HG03460 (cell line): ENCODE measurements around the gene EIF5A.

Source experiments
- ATAC-seq: cut with Tn5 transposase; IDR thresholded peaks from one replicate; pipeline ENCODE4 v1.9.1; 2021; ENCODE audit not compliant: unreplicated experiment

EIF5A gene

DNA sequence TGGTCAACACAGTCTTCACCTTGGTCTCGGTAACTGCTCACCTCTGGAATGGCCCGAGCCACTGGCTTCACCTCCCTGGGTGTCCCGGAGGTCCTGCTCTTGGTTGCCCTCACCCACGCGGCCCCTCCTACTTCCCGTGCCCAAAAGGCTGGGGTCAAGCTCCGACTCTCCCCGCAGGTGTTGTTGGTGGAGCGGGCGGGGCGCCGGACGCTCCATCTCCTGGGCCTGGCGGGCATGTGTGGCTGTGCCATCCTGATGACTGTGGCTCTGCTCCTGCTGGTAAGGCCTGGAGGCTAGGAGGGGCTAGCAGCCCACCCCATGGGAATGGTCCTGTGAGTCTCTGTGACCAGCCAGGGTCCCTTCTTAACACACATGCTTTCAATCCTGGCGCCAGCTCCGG, 22.5 kb upstream of the EIF5A start:
- no peak for ATAC-seq

DNA sequence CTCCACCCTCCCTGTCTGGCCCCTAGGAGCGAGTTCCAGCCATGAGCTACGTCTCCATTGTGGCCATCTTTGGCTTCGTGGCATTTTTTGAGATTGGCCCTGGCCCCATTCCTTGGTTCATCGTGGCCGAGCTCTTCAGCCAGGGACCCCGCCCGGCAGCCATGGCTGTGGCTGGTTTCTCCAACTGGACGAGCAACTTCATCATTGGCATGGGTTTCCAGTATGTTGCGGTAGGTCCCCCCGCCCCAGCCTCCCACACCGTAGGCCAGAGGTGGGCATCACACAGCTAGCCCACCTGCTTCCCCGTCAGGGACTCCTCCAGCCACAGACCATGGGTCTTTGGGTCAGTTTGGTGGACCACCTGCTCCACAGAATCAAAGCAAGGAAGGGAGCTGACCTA, 21.7 kb upstream of the EIF5A start:
- no peak for ATAC-seq

DNA sequence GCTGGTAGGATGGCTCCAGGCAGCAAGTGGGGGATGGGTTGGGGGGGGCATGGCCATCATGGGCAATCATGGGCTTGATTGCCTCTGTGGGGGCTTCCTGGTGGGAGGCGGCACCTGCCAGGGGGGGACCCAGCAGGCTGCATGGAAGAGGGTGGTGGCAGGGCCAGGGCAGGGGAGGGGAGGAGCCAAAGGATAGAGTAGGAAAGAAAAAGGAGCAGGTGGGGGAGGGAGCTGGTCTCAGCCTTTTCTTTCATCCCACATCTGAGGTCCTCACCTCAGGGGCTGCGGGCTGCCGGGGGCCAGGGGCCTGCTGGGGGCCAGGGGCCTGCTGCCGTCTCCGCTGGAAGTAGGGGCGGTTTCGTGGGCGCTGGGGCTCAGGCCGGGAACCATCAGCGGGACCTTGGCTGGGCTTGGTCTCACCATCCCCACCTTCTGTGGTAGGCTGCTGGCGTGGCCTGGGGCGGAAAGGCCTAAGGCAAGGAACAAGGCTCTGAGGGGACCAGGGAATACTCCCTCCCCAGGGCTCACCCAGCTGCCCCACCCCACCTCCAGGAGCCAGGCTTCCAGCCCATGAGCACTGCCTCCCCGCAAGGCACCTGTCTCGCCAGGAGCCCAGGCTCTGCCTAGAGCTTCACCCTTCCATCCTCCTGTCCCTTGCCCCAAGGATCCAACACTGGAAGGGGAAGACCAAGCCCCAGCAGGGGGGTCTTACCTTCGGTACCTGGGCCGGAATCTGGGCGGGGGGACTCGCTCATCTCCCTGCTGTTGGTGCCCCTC, 18.0 kb upstream of the EIF5A start:
- ATAC-seq, result no peak

DNA sequence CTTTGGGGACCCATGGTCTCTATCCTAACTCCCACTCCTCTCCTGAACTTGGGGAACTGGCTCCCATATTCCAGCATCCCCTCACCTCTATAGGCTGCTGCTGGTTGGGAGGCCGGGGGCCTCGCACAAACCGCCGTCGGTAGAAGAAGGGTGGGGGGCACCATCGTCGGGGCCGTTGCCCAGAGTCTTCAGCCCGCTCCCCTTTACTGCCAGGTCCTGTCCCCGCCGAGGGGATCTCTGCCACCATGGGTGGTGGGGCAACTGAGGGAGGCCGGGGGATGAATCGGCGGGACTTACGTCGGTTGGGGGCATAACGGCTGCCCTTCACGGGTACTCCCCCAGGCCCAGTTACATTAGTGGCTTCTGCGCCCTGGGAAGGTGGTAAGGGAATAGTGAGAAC, 17.3 kb upstream of the EIF5A start:
- ATAC-seq, result no peak

GRCh38 chr17:7290685-7291084, 16.7 kb upstream of the EIF5A start:
- no peak for ATAC-seq

- no peak for ATAC-seq
These were observed 15.2 kb upstream of the EIF5A start for GRCh38 chr17:7292194-7292593.

GRCh38 chr17:7292729-7293128, 14.7 kb upstream of the EIF5A start:
- ATAC-seq, result no peak

- ATAC-seq, result no peak
These were observed 14.3 kb upstream of the EIF5A start for GRCh38 chr17:7293159-7293558.

GRCh38 chr17:7293816-7294613, 13.4 kb upstream of the EIF5A start:
- ATAC-seq, result no peak

GRCh38 chr17:7294614-7295153, 12.7 kb upstream of the EIF5A start, which contains the start of gene YBX2:
Gene YBX2, minus strand, starts transcription at chr17:7294639. Its CDS starts 139 bp downstream, at chr17:7294500.
- no peak for ATAC-seq

DNA sequence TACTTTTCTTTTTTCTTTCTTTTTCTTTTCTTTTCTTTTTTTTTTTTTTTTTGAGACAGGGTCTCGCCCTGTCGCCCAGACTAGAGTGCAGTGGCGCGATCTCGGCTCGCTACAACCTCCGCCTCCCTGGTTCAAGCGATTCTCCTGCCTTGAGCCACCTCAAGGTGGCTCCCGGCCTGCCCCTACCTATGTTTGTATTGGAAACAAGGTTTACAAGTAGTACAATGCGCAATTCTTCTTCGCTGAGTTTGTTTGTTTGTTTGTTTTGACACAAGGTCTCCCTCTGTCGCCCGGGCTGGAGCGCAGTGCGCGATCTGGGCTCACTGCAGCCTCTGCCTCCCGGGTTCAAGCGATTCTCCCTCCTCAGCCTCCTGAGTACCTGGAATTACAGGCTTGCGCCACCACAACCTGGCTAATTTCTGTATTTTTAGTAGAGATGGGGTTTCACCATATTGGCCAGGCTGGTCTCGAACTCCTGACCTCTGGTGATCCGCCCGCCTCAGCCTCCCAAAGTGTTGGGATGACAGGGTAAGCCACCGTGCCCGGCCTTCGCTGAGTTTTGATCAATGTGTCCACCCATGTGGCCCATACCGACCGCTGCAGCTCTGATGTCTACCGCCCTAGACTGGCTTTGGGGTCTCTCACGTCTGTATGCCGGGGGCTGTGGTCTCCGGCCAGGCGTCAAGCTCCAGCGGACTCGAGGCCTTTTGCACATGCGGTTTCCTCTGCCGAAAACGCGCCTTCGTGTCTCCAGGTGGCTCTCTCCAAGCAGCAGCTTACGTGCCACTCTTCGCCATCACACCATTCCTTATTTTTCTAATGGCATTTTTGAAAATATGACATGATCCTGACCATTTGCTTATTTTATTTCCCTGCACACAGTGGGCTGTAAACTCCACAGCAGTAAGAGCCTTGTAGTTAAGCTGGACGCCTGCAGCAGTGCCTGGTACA, 11.9 kb upstream of the EIF5A start:
- ATAC-seq, result no peak

DNA sequence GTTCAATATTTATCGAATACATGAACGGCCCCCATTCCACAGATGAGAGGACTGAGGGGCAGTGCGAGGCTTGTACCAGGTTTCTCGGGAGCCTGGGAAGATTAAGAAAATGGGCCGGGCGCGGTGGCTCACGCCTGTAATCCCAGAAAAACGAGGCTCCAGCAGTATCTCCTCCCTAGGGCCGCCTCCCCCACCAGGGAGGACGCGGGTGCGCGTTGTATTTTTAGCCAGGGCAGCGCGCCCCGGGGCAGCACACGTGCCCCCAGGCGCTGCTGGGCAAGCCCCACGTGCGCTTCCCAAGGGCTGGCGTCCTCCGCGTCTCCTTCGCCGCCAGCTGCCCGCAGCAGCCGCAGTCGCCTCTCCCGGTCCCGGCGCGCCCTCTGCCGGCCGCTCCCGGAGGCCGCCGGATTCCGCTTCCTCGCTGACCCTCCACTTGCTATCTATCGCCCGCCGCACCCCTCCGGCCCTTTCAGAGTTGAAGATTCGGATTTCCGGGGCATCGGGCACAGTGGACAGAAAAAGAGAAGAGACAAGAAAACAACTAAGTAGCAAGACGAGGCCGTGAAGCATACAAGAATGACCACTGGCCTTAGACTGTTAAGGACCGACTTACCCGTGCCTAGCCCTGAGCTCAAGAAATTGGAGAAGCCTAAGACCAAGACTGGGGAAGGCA, 11.1 kb upstream of the EIF5A start:
- no peak for ATAC-seq

- ATAC-seq, result no peak
These were observed 3.2 kb upstream of the EIF5A start for GRCh38 chr17:7304179-7304578.

GRCh38 chr17:7307686-7308624, 527 bp downstream of the EIF5A start:
- no peak for ATAC-seq

DNA sequence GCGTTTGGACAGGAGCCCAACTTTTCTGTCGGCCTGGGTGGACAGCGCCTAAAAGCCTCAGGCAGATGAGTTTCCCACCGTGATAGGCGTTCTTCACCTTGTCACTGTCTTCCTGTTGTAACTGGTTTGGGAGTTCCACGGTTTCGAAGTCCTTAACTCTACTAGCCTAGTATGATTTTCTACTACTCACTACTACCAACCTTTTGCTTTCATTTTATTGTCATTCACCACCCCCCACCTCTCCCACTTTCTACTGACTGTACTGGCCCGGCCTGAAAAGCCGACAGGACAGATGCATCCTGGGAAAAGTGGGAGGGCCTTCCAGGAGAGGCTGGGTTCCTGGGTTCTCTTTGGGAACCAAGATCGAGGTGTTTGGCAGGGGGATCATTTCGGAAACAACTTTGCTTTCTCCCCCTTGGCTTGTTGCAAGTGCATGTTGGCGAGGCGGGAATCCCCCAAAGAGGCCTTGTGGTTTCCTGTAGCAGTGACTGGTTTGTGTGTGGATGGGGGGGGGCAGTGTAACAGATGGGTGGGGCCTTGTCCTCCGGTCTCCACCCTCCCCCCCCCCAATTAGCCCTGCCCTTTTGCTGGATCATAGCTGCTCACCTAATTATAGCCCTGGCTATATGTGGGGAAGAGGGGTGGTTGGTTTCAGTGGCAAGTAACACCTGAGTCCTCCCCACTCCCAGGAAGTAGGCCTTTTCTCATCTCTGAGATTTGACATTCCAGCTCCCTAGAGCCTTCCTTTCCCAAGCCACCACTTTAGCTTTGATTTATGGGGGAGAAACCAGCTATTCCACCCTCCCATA, 1.4 kb downstream of the EIF5A start:
- ATAC-seq, result no peak

- ATAC-seq, result no peak
These were observed 2.2 kb downstream of the EIF5A start for GRCh38 chr17:7309628-7310027.

- ATAC-seq, result no peak
These were observed 3.8 kb downstream of the EIF5A start for GRCh38 chr17:7311110-7311705.
